ENCODE results near the gene NOSTRIN.

NOSTRIN gene

DNA sequence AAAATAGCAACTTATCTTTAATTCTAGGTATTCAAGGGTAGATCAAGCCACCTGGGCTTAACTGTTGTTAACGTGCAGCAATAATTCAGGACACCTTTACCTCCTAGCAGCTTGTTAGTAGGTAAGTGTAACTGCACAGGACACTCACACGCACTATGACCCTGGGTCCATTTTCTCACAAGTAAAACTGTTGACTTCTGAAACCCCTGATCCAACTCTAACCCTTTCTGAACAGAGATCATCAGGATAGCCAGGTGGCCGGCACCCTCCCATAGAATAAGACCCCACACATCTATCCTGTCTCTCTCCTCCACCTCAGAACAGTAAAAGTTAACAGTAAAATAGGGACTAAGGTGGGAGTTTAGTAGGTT, 87.2 kb downstream of the NOSTRIN start:
- DNase-seq = no peak

- peak; percentile 93 for DNase-seq
Observed at GRCh38 chr2:168890006-168890782, 87.8 kb downstream of the NOSTRIN start, which contains the start of gene SPC25. Gene SPC25, minus strand, starts transcription at chr2:168890430. Its CDS starts 911 bp downstream, at chr2:168889519.

GRCh38 chr2:168892327-168892726, 89.9 kb downstream of the NOSTRIN start:
- DNase-seq = no peak

GRCh38 chr2:168894101-168894500, 91.7 kb downstream of the NOSTRIN start:
- DNase-seq = no peak

DNA sequence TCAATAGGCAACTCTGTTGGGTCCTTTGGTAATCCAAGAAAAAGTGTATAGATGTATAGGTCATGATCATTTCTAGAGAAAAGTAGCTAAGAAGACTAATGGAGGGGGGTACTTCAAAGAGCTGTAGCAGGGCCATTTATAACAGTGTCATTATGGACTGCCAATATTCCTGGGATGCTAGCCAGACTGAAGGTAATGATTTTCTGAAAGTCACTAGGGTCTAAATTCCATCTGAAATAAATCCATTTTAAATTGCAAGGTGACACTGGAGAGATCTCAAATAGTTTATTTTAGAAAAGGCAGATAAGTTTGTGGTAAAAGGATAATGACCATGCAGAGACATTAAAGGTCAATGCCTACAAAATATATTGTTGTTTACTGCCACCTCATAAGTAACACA, 92.3 kb downstream of the NOSTRIN start:
- no peak for DNase-seq

- DNase-seq = no peak
Observed at GRCh38 chr2:168895771-168896170, 93.3 kb downstream of the NOSTRIN start.

- no peak for DNase-seq
Observed at GRCh38 chr2:168896783-168897182, 94.3 kb downstream of the NOSTRIN start.

- DNase-seq = no peak
Observed at GRCh38 chr2:168897449-168897848, 95.0 kb downstream of the NOSTRIN start.

- DNase-seq = no peak
Observed at GRCh38 chr2:168901003-168901402, 98.6 kb downstream of the NOSTRIN start, which contains the start of gene G6PC2. Gene G6PC2, plus strand, starts transcription at chr2:168901291. Its CDS starts 41 bp downstream, at chr2:168901332.

DNA sequence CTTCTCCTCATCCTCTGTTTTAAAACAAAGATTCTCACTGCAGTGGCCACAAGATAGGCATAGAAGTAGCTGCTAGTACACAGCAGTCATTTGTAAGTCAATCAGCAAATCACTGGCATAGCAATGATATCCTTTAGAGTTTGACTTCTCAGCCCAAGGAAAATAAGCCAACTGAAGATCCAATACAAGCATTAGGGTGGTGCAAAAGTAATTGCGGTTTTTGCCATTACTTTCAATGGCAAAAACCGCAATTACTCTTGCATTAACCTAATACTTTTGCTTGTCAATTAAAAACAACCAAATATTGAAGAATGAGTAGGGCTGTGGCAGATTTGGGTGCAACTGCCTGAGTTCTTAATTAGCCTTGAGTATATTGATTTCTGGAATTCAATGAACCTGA, 101.5 kb downstream of the NOSTRIN start:
- no peak for DNase-seq

GRCh38 chr2:168904358-168904757, 101.9 kb downstream of the NOSTRIN start:
- DNase-seq = no peak

GRCh38 chr2:168907940-168908662, 105.7 kb downstream of the NOSTRIN start:
- no peak for DNase-seq

GRCh38 chr2:168910330-168910729, 107.9 kb downstream of the NOSTRIN start:
- DNase-seq = no peak

DNA sequence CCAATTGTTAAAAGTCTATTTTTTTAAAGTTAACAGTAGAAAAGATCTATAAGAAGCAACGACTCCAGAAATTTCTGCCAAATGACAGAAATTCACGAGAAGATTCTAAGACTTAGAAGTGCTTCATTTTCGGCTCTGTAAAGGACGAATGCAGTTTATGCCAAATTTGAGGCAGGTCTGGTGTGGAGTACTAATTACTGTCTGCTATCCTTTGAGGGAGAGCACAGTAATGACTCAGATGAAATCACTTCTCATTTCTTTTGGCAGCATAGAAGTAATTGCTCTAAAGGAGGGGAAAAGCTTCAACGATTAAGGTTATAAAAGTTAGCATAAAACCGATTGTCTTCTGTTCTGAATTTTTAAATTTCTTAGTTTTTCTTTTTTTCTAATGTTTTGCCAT, 110.0 kb downstream of the NOSTRIN start:
- DNase-seq = no peak

DNA sequence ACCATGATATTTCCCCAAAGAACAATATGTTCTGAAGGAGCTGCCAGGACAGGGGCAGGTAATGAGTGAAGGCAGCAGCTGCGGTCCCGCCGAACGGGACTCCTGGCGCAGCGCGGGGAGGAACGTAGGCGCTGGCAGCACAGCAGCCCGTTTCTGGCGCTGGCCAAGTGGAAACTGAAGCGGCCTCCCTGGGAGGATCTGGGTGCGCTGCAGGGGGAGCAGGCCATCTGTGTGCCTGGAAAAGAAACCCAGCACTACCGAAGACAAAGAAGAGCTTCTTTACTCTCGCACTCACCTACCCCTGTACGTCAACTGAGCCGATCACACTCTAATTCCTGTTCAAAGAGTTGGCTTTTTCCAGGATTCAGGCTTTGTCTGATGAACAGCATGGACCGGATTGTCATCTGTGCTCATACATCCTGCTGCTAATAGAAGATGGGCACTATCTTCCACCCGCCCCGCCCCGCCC, 110.5 kb downstream of the NOSTRIN start:
- DNase-seq = peak; percentile 14

- no peak for DNase-seq
Observed at GRCh38 chr2:168913495-168913894, 111.1 kb downstream of the NOSTRIN start.

All from activated CD4-positive, alpha-beta T cell treated with anti-CD3 and anti-CD28 coated beads for 48 hours (primary cell).